ENCODE results near the gene CYP4F8. TPM values are rescaled to one million over a fixed set of nuclear protein-coding genes. Genes with fewer than 3 reads are reported as not detected.

CYP4F8 gene
- total RNA-seq, 1 experiment from 2014 or later, result not detected

- H2BK12ac ChIP-seq (ENCODE audit: insufficient read length, low read depth, low read length), result no peak overlapping the region
- no peaks in the 10 kb centered on the region for H3K23me2 ChIP-seq (ENCODE audit: insufficient read length, low read depth, low read length, poor library complexity, severe bottlenecking)
- DNase-seq, result no peak
- no CpG with 5 or more reads among the region's 12 CpGs for WGBS (ENCODE audit: extremely low coverage, insufficient read length, low lambda C conversion rate)
- H3K4me1 ChIP-seq (ENCODE audit: insufficient read depth, low read length), result no peaks in the 10 kb centered on the region
- H3K4me2 ChIP-seq (ENCODE audit: insufficient read depth, insufficient read length, low read length), result no peak overlapping the region
- H3K56ac ChIP-seq (ENCODE audit: insufficient read length, low read depth, low read length), result no peak overlapping the region
- Mint-ChIP-seq H3K9me3 (peaks cover 89 to 94% of the 10 kb centered on the region in 2 experiments), H3K27ac (no peak overlapping the region), H3K4me1 (no peaks in the 10 kb centered on the region), H3K36me3 (ENCODE audit: insufficient read depth in 1 of 3, low read depth in 3 of 3) (peaks cover 3 to 43% (median 9%) of the 10 kb centered on the region in 3 experiments; a peak in 6 of 7 replicates), H3K27me3 (ENCODE audit: low read depth) (peaks cover 7% of the 10 kb centered on the region), H3K4me3 (no peak overlapping the region)
- no peak overlapping the region for H2BK20ac ChIP-seq (ENCODE audit: low read depth, low read length, poor library complexity, severe bottlenecking)
- H4K8ac ChIP-seq (replicated peaks; ENCODE audit: insufficient read length, low read depth, low read length), result no peak overlapping the region
- H2BK5ac ChIP-seq (ENCODE audit: insufficient read length, low read length), result no peak overlapping the region
- no peak overlapping the region for H3K14ac ChIP-seq (ENCODE audit: insufficient read depth, low read length)
- no peak overlapping the region for H3K18ac ChIP-seq (ENCODE audit: insufficient read length, low read depth, low read length)
- no peaks in the 10 kb centered on the region for H3K27me3 ChIP-seq (ENCODE audit: insufficient read depth, low read length)
- peaks cover 92% of the 10 kb centered on the region for H3K9me3 ChIP-seq (ENCODE audit: control insufficient read depth, low read depth, low read length)
- H2BK120ac ChIP-seq (ENCODE audit: low read depth, low read length, poor library complexity, severe bottlenecking), result no peak overlapping the region
- no peaks in the 10 kb centered on the region for H4K20me1 ChIP-seq (ENCODE audit: control insufficient read depth, insufficient read depth, insufficient read length)
- no peak overlapping the region for H3K9ac ChIP-seq (ENCODE audit: extremely low read depth, insufficient read length, low read length)
- H2BK15ac ChIP-seq (ENCODE audit: low read depth, low read length), result no peak overlapping the region
- no peak overlapping the region for H4K5ac ChIP-seq (ENCODE audit: insufficient read length, low read depth, low read length)
- H3T11ph ChIP-seq (ENCODE audit: low read length), result no peak overlapping the region
- H3K79me1 ChIP-seq (ENCODE audit: insufficient read depth, low read depth, low read length, poor library complexity, severe bottlenecking), result no peaks in the 10 kb centered on the region
- no peak overlapping the region for H2AFZ ChIP-seq (ENCODE audit: low read length)
- H3K4ac ChIP-seq (ENCODE audit: low read depth, low read length), result no peak overlapping the region
- no peak overlapping the region for H4K91ac ChIP-seq (ENCODE audit: insufficient read length, low read depth, low read length)
- H3K23ac ChIP-seq (ENCODE audit: insufficient read length, low read depth, low read length), result no peak overlapping the region
- H2AK5ac ChIP-seq (ENCODE audit: insufficient read length, low read length), result no peak overlapping the region
- no peaks in the 10 kb centered on the region for H3K79me2 ChIP-seq (ENCODE audit: insufficient read depth, low read length)
- H3K27ac ChIP-seq (ENCODE audit: insufficient read length, low read depth, low read length), result no peak overlapping the region
- no peak for TF ChIP-seq CTCF (conservative IDR thresholded peaks at IDR 0.05)
Observed at GRCh38 chr19:15640904-15641597, 26.0 kb downstream of the CYP4F8 start.

All from H9 (cell line).